Measurements from ENCODE around the gene NPM3.

DNA sequence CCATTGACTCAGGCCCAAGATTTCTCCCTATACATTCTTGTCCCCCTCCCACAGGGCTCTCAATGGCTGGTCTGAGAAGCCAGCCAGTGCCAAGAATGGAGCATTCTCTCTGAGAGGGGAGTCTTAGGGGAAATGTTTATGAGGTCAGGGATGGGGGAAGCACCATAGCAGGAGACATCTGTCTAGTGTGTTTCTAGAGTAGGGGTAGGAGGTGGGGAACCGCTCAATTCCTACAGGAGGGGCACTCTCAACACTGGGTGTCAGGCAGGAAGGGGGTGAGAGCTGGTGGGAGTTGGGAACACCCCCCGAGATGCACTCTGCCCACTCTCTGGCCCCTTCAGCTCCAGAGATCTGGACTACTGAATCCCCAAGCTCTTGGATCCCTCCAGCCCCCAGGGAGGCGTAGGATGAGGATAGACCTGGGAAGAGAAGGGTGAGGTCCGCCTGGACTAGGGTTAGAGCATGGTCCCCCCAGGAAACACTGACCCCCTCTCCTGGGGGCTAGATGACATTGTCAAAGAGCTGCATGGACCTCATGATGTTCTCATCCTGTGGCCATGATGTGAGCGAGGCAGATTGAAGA lies 43.7 kb upstream of the NPM3 start:
- no peak for TF ChIP-seq POLR2AphosphoS5 (IDR thresholded peaks at IDR 0.05; ENCODE audit: borderline replicate concordance, low read depth, low read length)
- no peak for TF ChIP-seq EZH2 (IDR thresholded peaks at IDR 0.05)
